Measurements from ENCODE around the gene SZRD1.
A peak's percentile ranks its signal among the peaks of the same experiment; 100 is the strongest.

SZRD1 gene

DNA sequence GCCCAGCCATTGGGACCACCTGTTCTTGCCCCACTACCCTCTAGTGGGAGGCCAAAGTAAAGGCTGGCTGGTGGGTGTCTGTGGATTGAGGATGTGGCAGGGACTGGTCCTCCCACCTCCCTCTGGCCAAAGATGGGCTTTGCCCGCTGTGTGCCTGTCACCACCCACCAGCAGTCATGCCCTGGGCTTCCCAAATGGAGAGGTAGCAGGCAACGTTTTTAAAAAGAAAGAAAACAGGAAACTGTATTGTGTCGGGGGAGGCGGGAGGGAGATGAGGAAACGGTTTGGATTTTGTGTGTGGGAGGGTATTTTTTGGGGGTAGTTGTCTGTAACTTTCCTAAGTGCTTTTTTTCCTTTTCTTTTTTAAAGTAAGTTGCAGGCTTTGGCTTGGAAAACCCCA is 30.1 kb downstream of the SZRD1 start:
- DNase-seq = peak; percentile 88 to 90

DNA sequence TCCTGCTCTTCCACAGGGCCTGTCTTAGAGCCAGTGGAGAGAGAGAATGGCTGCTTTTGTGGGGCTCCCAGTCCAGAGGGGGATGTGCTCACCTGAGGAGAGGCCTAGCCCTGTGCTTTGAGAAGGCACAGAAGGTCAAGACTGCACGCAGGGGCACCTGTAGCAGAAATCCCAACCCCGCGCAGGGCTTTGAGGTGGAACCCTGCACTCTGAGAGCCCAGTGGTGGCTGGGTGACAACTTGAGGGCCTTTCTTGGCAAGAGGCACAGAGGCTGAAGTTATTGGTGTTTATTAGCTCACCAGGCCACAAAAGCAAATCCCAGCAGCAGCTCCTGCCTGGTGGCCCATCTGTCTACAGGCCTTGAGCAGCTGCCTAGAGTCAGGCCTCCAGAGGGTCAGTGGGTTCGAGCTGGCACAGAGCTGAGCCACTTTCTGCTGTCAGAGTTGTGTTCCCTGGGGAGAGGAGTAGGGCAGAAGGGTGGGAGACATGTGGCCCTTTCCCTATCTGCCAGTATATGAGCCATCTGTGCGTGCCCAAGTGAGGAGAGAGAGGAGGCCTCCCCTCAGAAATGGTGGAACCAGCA is 31.4 kb downstream of the SZRD1 start:
- DNase-seq = no peak

DNA sequence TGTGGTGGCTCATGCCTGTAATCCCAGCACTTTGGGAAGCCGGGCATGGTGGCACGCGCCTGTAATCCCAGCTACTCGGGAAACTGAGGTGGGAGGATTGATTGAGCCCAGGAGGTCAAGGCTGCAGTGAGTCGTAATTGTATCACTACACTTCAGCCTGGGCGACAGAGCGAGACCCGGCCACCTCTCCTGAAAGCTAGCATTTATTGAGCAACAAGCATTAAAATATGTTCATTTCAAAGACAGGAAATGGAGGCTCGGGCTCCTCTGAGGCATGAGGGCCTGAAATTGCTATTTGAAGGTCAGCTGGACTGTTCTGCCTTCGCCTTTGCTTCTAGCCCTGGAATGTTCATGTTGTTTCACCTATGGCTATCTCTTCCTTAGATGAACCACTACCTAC is 35.7 kb downstream of the SZRD1 start:
- DNase-seq = no peak

DNA sequence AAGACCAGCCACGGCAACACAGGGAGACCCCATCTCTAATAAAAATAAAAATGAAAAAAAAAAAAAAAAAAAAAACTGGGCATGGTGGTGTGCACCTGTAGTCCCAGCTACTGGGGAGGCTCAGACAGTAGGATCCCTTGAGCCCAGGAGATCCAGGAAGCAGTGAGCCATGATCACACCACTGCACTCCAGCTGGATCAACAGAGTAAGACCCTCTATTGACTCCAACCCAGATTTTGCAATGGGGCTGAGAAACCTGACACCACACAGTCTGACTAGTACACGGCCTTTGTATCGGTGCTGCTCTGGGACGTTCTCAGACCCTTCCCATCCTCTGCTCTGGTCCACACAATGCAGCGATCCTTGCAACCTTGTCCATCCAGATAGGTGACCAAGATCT is 38.4 kb downstream of the SZRD1 start:
- no peak for DNase-seq

DNA sequence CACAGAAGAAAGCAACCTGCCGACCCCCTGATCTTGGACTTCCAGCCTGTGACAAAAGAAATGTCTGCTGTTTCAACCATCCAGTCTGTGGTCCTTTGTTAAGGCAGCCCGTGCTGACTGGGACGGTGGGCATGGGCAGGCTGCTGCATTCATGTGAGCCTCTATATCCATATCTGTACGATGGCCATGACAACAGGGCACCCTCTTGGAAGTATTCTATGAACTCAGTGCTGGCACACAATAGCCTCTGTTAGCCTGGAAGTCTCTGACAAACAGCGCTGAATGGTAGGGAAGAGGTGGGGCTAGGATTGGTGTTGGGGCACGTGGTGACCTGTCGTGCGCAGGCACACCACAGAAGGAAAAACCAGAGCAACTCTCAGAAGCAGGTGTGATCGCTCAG is 39.8 kb downstream of the SZRD1 start:
- DNase-seq = no peak

DNA sequence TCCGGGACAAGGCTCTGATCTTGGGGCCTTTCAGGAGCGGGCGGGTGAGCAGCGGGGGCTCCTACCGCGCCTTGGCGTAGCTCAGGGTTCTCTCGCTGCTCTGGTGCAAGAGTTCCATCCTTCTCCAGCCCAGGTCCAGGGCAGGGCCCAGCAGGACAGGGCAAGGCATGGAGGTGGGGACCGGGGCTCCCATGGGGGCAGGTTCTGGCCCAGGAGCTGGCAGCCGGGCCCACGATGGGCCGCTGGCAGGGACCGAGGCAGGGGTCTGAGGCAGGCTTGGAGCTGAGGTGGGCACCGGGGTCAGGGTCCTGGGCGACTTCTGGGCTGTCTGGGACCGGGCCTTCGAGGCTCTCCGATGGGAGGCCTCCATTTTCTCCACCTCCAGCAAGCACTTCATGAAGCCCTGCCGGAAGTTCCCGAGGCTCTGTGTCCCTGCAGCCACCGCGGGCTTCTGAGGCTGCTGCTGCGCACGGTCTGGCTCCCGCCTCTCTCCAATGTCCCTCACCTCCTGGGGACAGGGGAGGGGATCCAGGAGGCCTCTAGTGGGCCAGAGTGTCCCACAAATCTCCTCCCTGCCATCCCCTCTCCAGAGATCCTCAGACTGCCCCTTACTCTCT is 42.6 kb downstream of the SZRD1 start:
- no peak for DNase-seq

DNA sequence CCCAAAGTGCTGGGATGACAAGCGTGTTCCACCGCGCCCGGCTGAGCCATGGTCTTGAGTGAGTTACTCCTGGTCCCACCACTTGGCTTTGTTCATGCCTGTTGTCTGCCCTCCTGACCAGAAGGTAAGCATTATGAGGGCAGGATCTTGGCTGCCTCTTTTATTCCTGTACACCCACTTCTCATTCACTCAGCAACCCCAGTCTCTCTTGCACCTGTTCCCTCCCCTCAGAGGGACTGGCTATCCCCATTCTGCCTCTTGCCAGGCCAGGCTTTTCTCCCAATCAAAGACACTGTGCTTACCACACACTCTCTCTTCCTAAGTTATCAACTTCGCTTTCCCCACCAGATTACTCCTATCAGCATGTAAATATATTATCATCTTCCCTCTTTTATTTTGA is 43.8 kb downstream of the SZRD1 start:
- DNase-seq = no peak

DNA sequence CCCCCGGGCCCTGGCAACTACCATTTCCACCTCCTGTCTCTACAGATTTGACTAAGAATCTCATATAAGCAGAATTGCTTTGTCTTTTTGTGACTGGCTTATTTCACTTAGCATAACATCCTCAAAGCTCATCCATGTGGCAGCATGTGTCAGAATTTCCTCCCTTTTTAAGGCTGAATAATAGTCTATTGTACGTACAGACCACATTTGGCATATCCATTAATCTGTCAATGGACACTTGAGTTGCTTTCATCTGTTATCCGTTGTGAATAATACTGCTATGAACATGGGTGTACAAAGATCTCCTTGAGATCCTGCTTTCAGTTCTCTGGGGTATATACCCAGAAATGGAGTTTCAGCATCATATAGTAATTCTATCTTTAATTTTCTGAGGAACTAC is 46.1 kb downstream of the SZRD1 start:
- DNase-seq = no peak

DNA sequence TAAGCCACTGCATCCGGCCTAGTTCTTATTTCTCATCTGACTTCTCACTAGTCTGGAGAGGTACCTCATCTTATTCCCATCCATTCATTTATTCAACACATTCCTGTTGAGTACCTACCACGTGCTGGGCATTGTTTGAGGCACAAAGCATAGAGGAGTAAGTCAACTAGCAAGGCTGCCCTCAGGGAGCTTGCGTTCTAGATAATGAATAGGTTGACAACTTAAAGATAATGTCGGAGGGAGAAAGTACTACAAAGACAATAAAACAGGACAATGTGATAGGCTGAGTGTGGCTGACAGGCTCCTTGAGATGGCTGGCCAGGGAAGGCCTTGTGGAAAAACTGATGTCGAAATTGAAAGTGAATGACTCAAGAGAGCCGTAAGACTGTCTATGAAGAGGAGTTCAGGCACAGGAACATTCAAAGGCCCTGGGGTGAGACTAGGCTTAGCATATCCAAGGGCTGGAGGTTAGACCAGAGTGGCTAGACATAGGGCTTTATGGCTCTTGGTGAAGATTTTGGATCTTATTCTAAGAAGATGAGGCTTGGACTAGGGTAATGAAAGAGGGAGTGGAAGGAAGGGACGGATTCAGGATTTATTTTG is 51.9 kb downstream of the SZRD1 start:
- DNase-seq = peak; percentile 25 to 34

DNA sequence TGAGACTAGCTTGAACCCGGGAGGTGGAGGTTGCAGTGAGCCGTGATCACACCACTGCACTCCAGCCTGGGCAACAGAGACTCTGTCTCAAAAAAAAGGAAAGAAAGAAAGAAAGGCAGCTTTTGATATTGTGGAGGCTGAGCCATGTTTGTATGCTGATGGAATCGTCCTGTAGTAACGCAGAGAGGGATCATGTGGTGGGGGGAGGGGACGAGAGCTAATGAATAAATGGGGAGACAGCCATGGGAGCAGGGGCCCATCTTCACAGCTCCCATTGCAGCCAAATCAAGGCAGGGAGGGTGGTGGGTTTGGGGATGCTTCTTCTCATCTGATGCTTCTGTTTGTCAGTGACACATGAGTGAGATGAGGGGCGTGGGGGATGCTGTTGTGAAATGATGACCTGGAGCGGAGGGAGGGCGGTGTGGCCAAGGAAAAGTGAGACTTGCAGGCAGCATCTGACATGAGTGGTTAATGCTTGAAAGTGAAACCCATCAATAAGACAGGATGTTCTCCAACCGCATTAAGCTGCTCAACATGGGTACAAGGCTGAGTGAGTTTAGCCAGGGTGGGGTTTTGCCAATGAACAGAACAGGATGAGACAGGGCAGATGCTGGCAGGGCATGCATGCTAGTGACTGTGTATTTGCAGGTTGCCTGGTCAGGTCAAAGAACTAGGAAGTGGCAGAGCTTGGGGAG is 53.5 kb downstream of the SZRD1 start:
- DNase-seq = no peak

DNA sequence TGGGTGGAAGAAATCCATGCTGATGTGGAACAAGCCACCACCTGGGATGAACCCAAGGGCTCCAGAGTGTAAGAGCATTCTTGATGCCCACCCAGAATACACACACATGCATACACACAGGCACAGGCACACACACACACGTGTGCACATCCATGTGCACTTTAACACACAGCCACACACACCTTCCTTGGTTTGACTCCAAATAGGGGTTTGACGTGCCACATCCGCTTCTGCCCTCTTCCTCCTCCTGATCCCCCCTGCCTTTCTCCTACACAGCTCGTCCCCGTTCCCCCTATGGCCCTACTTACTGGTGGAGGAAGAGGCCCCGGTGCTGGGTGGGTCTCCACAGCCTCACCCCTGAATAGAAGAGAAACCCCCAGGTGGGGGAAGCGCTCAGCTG is 54.2 kb downstream of the SZRD1 start:
- no peak for DNase-seq

DNA sequence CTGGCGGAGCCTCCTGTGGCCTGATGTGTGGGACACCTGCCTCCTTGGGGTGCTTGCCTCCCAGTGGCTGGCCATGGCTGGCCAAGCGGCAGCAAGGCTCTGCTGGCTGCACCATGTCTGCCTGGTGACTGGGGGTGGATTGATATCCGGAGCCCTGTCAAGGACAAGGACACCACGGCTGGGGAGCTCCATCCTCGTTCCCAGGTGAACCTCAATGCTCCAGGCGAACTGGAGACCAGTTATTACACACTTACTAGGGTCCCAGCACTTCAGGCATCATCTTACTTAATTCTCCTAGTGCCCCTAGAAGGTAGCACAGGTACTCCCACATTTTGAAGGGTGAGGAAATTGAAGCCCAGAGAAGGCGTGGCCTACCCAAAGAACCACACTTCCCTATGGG is 55.0 kb downstream of the SZRD1 start:
- no peak for DNase-seq

DNA sequence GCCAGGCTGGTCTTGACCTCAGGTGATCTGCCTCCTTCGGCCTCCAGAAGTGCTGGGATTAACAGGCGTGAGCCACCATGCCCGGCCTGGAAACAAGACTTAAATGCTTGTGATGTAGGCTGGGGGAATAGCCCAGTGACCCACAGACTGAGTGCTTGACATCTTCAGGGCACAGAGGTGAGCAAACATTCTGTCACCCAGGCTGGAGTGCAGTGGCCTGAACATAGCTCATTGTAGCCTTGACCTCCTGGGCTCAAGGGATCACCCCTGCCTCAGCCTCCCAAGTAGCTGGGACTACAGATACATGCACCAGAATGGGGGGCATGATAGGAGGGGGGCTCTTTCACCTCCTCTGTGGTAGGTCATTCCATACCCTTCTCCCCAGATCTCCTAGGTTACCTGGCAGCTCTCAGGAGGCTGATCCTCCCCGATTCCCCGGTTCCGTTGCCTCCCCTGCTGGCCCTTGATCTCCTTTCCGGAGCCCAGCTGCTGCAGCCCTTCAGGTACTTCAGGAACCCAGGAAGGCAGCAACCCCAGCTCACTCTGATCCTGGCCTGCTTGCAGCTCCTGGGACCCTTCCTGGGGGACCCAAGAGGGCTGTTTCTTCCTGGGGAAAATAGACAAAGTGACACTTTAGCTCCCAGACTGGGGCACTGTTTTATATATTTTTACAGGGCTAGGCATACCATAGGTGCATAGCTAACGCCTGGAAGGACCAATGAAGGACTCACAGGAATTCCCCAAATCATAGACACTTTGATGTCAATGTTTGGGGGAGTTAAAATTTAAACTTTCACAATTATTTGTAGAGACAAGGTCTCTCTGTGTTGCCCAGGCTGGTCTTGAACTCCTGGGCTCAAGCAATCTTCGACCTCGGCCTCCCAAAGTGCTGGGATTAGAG is 58.3 kb downstream of the SZRD1 start:
- no peak for DNase-seq

DNA sequence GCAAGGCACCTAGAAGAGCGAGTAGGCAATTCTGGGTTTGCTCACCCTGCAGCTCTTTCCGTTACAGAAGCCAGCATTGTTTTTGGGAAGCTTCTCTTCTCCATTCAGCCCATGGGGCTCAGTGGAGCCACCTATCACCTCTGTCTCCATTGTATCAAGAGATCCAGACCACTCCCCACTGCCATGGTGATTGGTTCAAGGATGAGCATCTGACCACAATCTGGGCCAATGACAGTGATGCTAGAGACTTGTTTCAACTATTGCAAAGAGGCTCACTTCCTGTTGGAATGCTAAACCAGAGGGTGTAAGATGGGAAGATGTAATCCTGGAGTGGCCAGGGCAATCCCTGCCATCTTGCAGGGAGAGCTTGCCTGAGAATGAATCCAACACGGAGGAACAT is 63.6 kb downstream of the SZRD1 start:
- DNase-seq = peak; percentile 51 to 71

DNA sequence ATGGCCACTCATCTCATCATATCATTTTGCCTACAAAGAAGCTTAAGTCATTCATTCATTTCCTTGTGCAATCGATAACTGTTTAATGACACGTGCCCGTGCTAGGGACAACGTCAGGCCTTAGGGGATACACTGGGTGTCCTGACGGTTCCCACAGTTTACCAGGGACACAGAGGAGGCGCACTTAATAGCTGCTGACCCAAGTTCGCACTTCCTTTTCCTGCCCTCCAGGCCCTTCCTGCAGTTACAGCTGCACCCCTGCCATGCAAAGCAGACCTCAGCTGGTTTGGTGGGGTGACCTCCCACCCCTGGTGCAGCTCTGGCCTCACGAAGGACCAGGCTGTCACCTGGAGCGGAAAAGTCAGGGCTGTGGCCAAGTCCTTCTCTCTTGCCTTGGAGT is 66.0 kb downstream of the SZRD1 start:
- DNase-seq = peak; percentile 45 to 55

DNA sequence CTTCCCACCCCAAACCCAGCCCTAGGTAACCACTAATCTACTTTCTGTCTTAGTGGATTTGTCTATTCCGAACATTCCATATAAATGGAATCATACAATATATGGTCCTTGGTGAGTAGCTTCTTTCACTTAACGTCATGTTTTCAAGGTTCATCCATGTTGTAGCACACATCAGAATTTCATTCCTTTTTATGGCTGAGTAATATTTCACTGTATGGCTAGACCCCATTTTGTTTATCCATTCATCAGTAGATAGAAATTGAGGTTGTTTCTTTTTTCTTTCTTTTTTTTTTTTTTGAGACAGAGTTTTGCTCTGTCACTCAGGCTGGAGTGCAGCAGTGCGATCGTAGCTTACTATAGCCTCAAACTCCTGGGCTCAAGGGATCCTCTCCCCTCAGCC is 67.0 kb downstream of the SZRD1 start:
- no peak for DNase-seq

DNA sequence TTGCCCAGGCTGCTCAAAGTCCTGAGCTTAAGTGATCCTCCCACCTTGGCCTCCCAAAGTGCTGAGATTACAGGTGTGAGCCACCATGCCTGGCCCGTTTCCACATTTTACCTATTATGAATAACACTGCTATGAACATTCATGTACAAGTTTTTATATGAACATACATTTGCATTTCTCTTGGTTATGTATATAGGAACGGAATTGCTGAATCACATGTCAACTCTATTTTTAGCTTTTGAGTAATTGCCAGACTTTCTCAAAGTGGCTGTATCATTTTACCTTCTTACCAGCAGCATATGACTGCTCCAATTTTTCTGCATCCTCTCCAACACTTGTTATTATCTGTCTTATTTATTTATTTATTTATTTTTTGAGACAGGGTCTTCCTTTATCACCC is 67.5 kb downstream of the SZRD1 start:
- peak; percentile 19 to 35 for DNase-seq

DNA sequence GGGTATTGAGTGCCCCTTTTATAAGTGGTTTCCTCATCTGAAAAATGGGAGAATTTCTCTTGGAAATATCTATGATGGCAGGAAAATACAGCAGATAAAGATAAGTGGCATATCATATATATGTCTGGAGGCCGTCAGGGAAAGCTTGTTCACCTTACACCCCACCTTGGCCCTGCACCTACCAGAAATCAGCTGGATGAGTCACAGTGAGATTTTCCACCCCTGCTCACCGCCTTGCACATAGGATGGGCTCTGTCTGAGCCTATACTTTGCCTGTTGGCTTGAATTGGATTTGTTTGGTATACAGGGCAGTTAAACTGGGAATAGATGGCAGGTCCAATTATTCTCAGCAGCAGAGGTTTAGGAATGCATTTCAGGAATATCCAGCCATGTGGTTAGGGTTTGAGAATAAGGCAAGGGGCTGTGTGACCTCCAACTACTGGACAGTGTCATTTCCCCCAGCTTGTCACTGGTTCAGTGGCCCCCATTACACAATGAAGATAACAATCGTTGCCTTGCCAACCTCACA is 70.0 kb downstream of the SZRD1 start, which contains the start of gene SPATA21:
Gene SPATA21 (minus strand): TSS at position 479 of the 529 bp plus-strand sequence. CDS start 6,053 bp downstream, outside the sequence.
- DNase-seq = no peak

DNA sequence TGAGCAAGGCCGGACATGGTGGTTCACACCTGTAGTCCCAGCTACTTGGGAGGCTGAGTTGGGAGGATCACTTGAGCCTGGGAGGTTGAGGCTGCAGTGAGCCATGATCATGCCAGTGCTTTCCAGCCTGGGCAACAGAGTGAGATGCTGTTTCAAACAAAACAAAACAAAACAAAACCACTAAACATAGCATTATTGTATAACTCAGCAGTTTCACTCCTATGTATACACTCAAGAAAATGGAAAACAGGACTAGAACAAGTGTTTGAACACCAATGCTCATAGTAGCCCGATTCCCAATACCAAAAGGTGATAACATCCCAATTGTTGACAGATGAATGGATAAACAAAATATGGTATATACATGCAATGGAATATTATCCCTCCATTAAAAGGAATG is 71.5 kb downstream of the SZRD1 start:
- DNase-seq = no peak

DNA sequence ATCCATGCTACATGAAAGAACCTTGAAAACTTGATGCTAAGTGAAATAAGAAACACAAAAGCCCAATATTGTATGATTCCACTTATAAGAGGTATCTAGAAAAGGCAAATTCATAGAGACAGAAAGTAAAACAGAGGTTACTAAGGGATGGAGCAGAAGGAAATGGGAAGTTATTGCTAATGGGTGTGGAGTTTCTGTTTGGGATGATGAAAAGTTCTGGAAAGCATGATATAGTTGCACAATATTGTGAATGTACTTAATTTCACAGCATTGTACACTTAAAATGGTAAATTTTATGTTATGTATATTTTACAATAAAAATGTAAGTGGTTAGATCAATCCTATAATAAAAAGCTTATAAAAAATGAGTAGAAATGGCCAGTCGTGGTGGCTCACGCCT is 71.9 kb downstream of the SZRD1 start:
- peak; percentile 80 to 82 for DNase-seq

DNA sequence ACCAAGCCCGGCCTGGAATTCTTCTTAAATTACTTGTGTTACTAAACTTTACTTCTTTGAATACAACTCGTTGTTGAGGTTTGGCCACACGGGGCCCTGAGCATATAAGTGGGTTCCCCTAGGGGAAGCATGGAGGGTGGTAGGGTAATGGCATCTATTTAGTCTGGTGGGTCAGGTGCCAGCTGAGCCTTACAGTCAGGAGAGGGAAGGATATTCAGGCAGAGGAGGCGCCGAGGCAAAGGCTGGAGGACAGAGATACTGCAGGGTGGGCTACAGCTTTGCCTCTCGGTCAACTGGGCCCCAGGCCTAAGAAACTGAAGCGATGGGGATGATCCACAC is 73.1 kb downstream of the SZRD1 start:
- DNase-seq = peak in 1 of 2 donors; percentile 7

DNA sequence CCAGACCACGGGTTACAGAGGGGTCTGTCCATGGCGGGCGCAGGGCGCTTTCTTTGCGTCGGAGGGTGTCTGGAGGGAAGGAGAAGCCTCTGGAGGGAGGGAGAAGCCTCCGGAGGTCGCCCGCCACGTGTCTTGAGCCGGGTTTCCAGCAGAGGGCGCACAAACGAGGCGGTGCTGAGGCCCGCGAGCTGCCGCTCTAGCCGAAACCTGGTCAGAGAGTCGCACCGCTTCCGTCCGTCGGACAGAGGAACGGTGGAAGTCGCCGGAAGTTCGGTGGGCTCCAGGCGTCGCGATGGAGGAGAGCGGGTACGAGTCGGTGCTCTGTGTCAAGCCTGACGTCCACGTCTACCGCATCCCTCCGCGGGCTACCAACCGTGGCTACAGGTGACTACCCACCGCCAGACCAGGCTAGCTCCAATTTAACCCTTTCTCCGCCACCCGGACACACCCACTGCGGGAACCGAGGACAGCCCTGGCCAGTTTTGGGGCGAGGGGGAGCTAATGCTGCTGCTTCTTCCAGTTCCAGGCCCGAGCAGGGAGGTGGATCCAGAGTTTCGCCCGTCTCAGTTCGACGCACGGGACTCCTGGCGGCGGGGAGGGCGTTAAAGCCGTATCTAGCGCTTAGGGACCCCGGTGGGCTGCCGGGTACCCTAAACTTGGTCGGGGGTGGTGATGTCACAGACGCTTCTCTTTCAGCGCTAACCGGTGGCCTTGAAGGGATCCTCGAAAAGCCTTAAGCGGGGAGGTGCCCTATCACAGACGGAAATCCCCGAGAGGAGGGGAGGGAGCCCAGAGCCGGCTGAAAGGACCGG is 73.6 kb downstream of the SZRD1 start, which contains the start of gene NECAP2:
Gene NECAP2 (plus strand): TSS at position 255 of the 812 bp plus-strand sequence. CDS start 38 bp downstream, at position 293.
- DNase-seq = peak; percentile 85 to 98
